Measurements from ENCODE around the gene DLG5.

DLG5 gene

GRCh38 chr10:77949167-77949566 lies 22.6 kb upstream of the DLG5 start:
- no peak for DNase-seq (ENCODE audit: low read depth in 2 of 2)

GRCh38 chr10:77946084-77946483 lies 19.5 kb upstream of the DLG5 start:
- DNase-seq (ENCODE audit: low read depth in 2 of 2): no peak

GRCh38 chr10:77944519-77944918 lies 18.0 kb upstream of the DLG5 start:
- DNase-seq (ENCODE audit: low read depth in 2 of 2): no peak

- DNase-seq (ENCODE audit: low read depth in 2 of 2): no peak
These were observed 16.8 kb upstream of the DLG5 start for GRCh38 chr10:77943121-77943901.

- no peak for DNase-seq (ENCODE audit: low read depth in 2 of 2)
These were observed 15.2 kb upstream of the DLG5 start for GRCh38 chr10:77941790-77942189.

GRCh38 chr10:77940627-77941026 lies 14.1 kb upstream of the DLG5 start:
- no peak for DNase-seq (ENCODE audit: low read depth in 2 of 2)

GRCh38 chr10:77940225-77940624 lies 13.7 kb upstream of the DLG5 start:
- DNase-seq (ENCODE audit: low read depth in 2 of 2): no peak

- DNase-seq (ENCODE audit: low read depth in 2 of 2): no peak
These were observed 13.0 kb upstream of the DLG5 start for GRCh38 chr10:77939561-77940001.

GRCh38 chr10:77936697-77937567 lies 10.4 kb upstream of the DLG5 start:
- no peak for DNase-seq (ENCODE audit: low read depth in 2 of 2)

GRCh38 chr10:77932016-77932715 lies 5.6 kb upstream of the DLG5 start:
- DNase-seq (ENCODE audit: low read depth in 2 of 2): no peak

- no peak for DNase-seq (ENCODE audit: low read depth in 2 of 2)
These were observed 1.1 kb upstream of the DLG5 start for GRCh38 chr10:77927402-77928246.

GRCh38 chr10:77925795-77926565 lies 575 bp downstream of the DLG5 start:
- no peak for DNase-seq (ENCODE audit: low read depth in 2 of 2)

GRCh38 chr10:77925410-77925794 lies 1.2 kb downstream of the DLG5 start:
- no peak for DNase-seq (ENCODE audit: low read depth in 2 of 2)

GRCh38 chr10:77922566-77923179 lies 3.9 kb downstream of the DLG5 start:
- no peak for DNase-seq (ENCODE audit: low read depth in 2 of 2)

- DNase-seq (ENCODE audit: low read depth in 2 of 2): no peak
These were observed 4.5 kb downstream of the DLG5 start for GRCh38 chr10:77922055-77922454.

- DNase-seq (ENCODE audit: low read depth in 2 of 2): no peak
These were observed 5.2 kb downstream of the DLG5 start for GRCh38 chr10:77921395-77921794.

GRCh38 chr10:77920495-77920894 lies 6.1 kb downstream of the DLG5 start:
- no peak for DNase-seq (ENCODE audit: low read depth in 2 of 2)

- no peak for DNase-seq (ENCODE audit: low read depth in 2 of 2)
These were observed 6.8 kb downstream of the DLG5 start for GRCh38 chr10:77919713-77920108.

- DNase-seq (ENCODE audit: low read depth in 2 of 2): no peak
These were observed 11.0 kb downstream of the DLG5 start for GRCh38 chr10:77915319-77916105.
